ENCODE data around the gene CREB3L2. TPM values are rescaled to one million over a fixed set of nuclear protein-coding genes. Genes with fewer than 3 reads are reported as not detected.

CREB3L2 gene
- total and polyA plus RNA-seq, 2 of the 8 experiments (the other 6 are each of a cell fraction or from before 2014, with no cell fraction given): 14.4 to 48.3 TPM

DNA sequence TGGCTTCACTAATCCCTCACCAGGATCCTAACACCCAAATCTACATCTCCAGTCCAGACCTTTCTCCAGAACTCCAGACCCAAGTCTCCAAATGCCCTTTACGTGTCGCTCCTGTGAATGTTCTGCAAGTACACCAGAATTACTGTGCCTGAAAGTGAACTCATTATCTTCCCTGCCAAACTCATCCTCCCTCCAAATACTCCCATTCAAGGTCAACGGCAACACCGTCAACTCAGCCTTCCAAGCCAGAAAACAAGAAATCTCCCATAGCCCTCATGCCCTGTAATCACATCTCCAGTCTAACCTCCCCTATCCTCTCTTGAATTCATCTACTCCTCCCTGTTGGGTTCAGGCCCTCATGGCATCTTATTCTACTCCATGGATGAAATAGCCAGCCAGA is 12.3 kb downstream of the CREB3L2 start:
- Histone ChIP-seq H2BK20ac (ENCODE audit: low read length) (no peak overlapping the region), H3K56ac (replicated peaks; ENCODE audit: insufficient read length, low read depth, low read length) (no peak overlapping the region), H3K4me3 (ENCODE audit: extremely low read depth in 1 of 4, insufficient read depth in 2 of 4, low read depth in 3 of 4, low read length in 4 of 4) (no peak overlapping the region), H4K20me1 (replicated peaks in 1 of 2; ENCODE audit: control insufficient read depth in 1 of 2, insufficient read depth in 2 of 2, low read length in 2 of 2) (peaks cover 0 to 2% of the 10 kb centered on the region in 2 experiments), H2BK5ac (ENCODE audit: low read depth, low read length) (no peak overlapping the region), H3K18ac (ENCODE audit: extremely low read depth, low read length) (no peak overlapping the region), H4K91ac (replicated peaks; ENCODE audit: insufficient read length, low read length) (no peak overlapping the region), H4K5ac (ENCODE audit: insufficient read length, low read depth, low read length) (no peak overlapping the region), H2BK15ac (ENCODE audit: low read length) (no peak overlapping the region), H3K36me3 (ENCODE audit: control insufficient read depth in 2 of 4, insufficient read depth in 4 of 4, low read length in 3 of 4) (no peaks in the 10 kb centered on the region), H2AK5ac (ENCODE audit: low read depth, low read length) (no peak overlapping the region), H3K14ac (ENCODE audit: insufficient read length) (no peak overlapping the region), H3K27me3 (replicated peaks in 1 of 4; ENCODE audit: control insufficient read depth in 3 of 4, extremely low read depth in 1 of 4, insufficient read depth in 3 of 4, low read length in 3 of 4) (no peaks in the 10 kb centered on the region), H3K23me2 (ENCODE audit: low read depth, low read length) (no peaks in the 10 kb centered on the region), H2BK12ac (ENCODE audit: low read depth, low read length) (no peak overlapping the region), H3K4me2 (ENCODE audit: insufficient read depth in 1 of 2, low read depth in 2 of 2, low read length in 2 of 2) (no peak overlapping the region), H3K4ac (replicated peaks; ENCODE audit: insufficient read length, low read depth, low read length) (no peak overlapping the region), H3K79me1 (ENCODE audit: low read depth, low read length) (peaks cover 18% of the 10 kb centered on the region; the same call in 1 of the 2 replicates), H2BK120ac (replicated peaks; ENCODE audit: low read depth, low read length) (no peak overlapping the region), H3K27ac (ENCODE audit: low read depth, low read length) (no peak overlapping the region), H3K4me1 (replicated peaks in 1 of 4; ENCODE audit: control insufficient read depth in 3 of 4, insufficient read depth in 4 of 4, low read length in 3 of 4) (peaks cover 0 to 13% (median 1%) of the 10 kb centered on the region in 4 experiments; a peak in 3 of 7 replicates), H3K79me2 (ENCODE audit: control insufficient read depth in 1 of 2, insufficient read depth in 2 of 2, low read length in 2 of 2) (peaks cover 14 to 93% of the 10 kb centered on the region in 2 experiments), H2AFZ (ENCODE audit: low read length) (no peak overlapping the region), H4K8ac (ENCODE audit: extremely low read depth, insufficient read depth, low read length) (no peak overlapping the region), H3K9ac (replicated peaks in 1 of 4; ENCODE audit: extremely low read depth in 1 of 4, low read depth in 3 of 4, low read length in 3 of 4) (no peak overlapping the region; a peak in 1 of 7 replicates), H3K9me3 (ENCODE audit: insufficient read depth in 2 of 2, low read depth in 1 of 2, low read length in 1 of 2) (no peaks in the 10 kb centered on the region), H3K23ac (ENCODE audit: insufficient read length) (no peak overlapping the region)
- TF ChIP-seq KDM1A (IDR thresholded peaks at IDR 0.05; ENCODE audit: borderline replicate concordance, low read length): no peak
- TF ChIP-seq EP300 (IDR thresholded peaks at IDR 0.05; ENCODE audit: borderline replicate concordance in 1 of 2, low read depth in 2 of 2, low read length in 2 of 2): no peak
- TF ChIP-seq HDAC2 (IDR thresholded peaks at IDR 0.05; ENCODE audit: borderline replicate concordance in 1 of 2, low read depth in 2 of 2, low read length in 2 of 2): no peak
- TF ChIP-seq SIRT6 (IDR thresholded peaks at IDR 0.05; ENCODE audit: low read length): no peak
- TF ChIP-seq SP1 (IDR thresholded peaks at IDR 0.05; ENCODE audit: low read depth, low read length): no peak
- no peak for TF ChIP-seq SP2 (IDR thresholded peaks at IDR 0.05; ENCODE audit: low read length)
- no peak for TF ChIP-seq CHD1 (IDR thresholded peaks at IDR 0.05; ENCODE audit: low read depth, low read length)
- TF ChIP-seq, protein P1, sequence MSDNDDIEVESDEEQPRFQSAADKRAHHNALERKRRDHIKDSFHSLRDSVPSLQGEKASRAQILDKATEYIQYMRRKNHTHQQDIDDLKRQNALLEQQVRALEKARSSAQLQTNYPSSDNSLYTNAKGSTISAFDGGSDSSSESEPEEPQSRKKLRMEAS (IDR thresholded peaks at IDR 0.05): no peak
- 96% methylated on average over 4 of the region's 4 CpGs; no CpG with 5 or more reads in 1 of the 2 experiments for WGBS, 2 experiments (ENCODE audit: extremely low coverage in 1 of 2, insufficient coverage in 1 of 2, insufficient read length in 1 of 2, insufficient replicate concordance in 2 of 2, low coverage in 1 of 2, low lambda C conversion rate in 2 of 2, missing lambda C conversion rate in 1 of 2)
- FAIRE-seq: no peak
- CTCF ChIA-PET (ENCODE audit: partially characterized antibody): interaction anchor here (1.0 to 3.7 kb wide), 4 partner anchors 10 to 99 kb away, joined by 3 to 18 read pairs (median 5); partner anchors contain the start of gene CREB3L2
- DNase-seq (ENCODE audit: low read depth in 1 of 2, low spot score in 2 of 2): no peak
- POLR2A ChIA-PET (ENCODE audit: partially characterized antibody): interaction anchor here (0.5 kb wide), 1 partner anchor 358 kb away, joined by 4 read pairs; no protein-coding TSS in a partner anchor
